ENCODE results near the gene BTNL9.
"Not testable (repeated sequence)": the region's sequence is repeated elsewhere in the genome, so short reads cannot be mapped to it uniquely, and the experiment has no call there.

BTNL9 gene

GRCh38 chr5:181042722-181043121 lies 2.7 kb downstream of the BTNL9 start:
- no peak for DNase-seq (ENCODE audit: low read depth, low spot score)

GRCh38 chr5:181043285-181044092 lies 3.4 kb downstream of the BTNL9 start:
- DNase-seq (ENCODE audit: low read depth, low spot score): no peak

- DNase-seq (ENCODE audit: low read depth, low spot score): no peak
These were observed 4.1 kb downstream of the BTNL9 start for GRCh38 chr5:181044093-181044599.

DNA sequence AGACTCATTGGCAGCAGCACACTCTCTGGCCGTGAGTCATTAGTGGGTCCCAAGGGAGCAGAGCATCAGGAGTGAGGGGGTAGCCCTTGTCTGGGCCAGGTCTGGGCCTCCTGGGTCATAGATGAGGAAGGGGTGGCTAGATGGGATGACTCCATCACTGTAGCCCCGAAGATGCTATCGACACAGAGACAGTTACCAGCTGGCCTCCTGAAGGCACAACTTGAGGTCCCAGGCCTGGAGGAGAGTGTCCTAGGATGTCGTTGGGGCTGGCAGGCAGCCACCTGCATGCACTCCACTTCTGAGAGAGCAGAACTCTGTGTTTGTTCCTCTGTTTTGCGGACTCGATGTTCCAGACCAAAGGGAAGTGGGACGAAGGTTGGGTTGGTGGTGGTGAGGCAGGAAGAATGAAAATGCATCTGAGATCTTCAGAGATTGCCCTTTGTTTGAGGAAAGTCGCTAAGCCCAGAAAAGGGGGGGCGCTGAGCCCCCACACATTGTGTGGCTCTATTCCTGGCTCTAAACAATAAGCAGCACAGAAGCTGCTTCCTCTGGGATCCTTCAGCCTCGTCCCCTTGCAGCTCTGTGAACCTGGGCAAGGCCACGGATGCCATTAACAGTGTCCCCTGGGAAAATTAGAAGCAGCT lies 4.7 kb downstream of the BTNL9 start:
- DNase-seq (ENCODE audit: low read depth, low spot score): no peak

- DNase-seq (ENCODE audit: low read depth, low spot score): no peak
These were observed 5.2 kb downstream of the BTNL9 start for GRCh38 chr5:181045316-181045715.

GRCh38 chr5:181045857-181046256 lies 5.8 kb downstream of the BTNL9 start:
- not testable (repeated sequence) for DNase-seq (ENCODE audit: low read depth, low spot score)

DNA sequence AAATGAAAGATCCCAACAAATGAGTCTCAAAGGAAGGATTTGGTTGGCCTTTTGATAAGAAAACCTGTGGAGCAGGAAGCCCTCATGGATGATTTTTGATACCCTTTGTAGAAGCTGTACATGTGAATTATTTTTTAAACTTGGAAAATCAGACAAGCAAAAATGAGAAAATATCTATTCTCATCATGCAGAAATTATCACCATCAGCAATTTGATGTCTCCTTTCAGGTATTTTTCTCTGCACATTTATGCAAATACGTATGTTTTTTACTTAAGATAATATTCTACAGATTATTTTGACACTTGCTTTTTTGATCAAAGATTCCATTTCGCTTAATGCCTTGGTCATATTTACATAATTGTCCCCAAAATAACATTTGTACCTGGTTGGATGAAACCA lies 7.2 kb downstream of the BTNL9 start:
- no peak for DNase-seq (ENCODE audit: low read depth, low spot score)

DNA sequence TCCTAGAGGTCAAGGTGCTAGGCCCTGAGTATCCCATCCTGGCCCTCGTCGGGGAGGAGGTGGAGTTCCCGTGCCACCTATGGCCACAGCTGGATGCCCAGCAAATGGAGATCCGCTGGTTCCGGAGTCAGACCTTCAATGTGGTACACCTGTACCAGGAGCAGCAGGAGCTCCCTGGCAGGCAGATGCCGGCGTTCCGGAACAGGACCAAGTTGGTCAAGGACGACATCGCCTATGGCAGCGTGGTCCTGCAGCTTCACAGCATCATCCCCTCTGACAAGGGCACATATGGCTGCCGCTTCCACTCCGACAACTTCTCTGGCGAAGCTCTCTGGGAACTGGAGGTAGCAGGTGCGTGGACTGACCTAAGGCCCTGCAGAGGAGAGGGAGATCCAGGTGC lies 7.9 kb downstream of the BTNL9 start:
- DNase-seq (ENCODE audit: low read depth, low spot score): no peak

DNA sequence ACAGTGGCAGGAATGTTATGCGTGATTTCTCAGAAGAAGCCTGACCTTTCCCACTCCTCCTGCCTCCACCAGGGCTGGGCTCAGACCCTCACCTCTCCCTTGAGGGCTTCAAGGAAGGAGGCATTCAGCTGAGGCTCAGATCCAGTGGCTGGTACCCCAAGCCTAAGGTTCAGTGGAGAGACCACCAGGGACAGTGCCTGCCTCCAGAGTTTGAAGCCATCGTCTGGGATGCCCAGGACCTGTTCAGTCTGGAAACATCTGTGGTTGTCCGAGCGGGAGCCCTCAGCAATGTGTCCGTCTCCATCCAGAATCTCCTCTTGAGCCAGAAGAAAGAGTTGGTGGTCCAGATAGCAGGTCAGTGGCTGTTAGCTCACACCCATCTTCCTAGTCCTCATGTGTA lies 9.9 kb downstream of the BTNL9 start:
- no peak for DNase-seq (ENCODE audit: low read depth, low spot score)

DNA sequence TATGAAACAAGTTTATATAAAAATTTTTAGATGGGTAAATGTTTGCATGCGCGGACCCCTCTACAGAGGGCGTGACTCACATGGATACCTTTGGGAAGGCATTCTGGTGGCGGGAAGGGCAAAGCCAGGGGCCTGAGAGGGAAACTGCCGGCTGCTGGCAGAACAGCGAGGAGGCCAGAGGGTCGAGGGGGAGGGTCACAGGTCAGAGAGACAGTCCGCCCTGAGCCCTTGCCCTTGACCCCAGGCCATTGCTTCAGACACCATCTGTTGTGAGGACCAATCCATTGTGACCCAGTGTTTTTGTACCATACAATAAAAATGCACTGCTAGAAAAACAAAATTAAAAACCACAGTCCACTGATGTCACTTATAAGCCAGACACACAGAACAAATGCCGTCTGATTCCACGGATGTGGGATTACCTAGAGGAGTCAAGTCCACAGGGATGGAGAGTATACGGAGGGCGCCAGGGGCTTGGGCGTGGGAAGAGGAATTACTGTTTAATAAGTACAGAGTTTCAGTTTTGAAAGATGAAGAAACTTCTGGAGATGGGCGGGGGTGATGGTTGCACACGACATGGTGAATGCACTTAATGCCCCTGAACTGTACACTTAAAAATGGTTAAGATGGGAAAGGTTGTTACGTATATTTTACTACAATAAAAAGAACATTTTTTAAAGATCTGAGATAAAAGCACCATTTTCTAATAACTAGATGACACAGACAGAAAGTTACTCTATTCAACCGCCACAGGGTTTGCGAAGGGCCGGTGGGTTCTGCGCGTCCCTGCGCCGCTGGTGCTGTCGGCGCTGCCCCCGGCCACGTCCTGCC lies 12.0 kb downstream of the BTNL9 start:
- no peak for DNase-seq (ENCODE audit: low read depth, low spot score)

- DNase-seq (ENCODE audit: low read depth, low spot score): no peak
These were observed 12.8 kb downstream of the BTNL9 start for GRCh38 chr5:181052672-181053487.

DNA sequence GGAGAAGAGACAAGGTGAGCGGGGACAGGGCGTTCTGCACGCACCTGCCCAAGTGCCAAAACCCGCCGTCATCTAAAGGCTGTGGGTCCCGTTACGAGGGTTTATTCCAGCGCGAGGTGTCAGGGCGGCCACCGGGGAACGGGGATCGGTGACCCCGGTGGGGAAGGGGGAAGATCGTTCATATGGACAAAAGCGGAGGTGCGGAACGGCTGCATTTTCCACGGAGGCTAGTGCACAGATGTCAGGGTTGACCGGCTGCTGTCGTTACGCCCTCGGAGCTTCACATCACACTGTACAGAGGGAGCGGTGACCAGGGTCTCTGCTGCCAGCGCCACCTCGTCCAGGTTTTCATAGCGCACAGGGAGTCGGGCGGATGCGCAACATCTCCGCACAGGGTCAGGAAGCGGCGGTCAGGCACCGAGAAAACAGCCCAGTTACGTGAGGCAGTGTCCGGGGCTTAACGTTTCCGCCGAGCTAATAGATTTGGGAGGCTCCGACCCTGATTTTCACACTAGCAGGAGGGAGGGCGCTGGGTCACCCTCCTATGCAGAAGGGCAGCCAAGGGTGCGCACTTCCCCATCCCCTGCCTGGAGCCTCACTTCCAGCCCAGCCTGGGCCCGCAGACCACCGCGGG lies 13.5 kb downstream of the BTNL9 start:
- DNase-seq (ENCODE audit: low read depth, low spot score): no peak

DNA sequence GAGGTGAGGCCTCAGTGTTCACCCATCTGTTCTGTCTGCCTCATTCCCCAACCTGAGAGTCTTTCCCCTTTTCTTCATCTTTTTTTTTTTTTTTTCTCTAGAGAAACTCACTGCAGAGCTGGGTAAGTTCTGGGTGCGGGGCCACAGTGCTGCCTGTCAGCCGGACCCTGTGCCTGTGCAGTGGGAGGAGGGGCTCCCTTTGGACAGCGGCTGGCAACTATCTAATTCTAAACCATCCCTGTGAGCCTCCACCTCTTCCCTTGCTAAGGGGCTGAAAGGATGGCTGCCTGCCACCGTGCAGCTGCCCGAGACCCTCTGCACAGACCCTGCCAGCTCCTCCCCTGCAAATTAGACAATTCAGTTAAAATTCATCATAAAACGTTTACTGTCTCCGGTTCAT lies 14.1 kb downstream of the BTNL9 start:
- DNase-seq (ENCODE audit: low read depth, low spot score): no peak

- no peak for DNase-seq (ENCODE audit: low read depth, low spot score)
These were observed 14.9 kb downstream of the BTNL9 start for GRCh38 chr5:181054871-181055459.

DNA sequence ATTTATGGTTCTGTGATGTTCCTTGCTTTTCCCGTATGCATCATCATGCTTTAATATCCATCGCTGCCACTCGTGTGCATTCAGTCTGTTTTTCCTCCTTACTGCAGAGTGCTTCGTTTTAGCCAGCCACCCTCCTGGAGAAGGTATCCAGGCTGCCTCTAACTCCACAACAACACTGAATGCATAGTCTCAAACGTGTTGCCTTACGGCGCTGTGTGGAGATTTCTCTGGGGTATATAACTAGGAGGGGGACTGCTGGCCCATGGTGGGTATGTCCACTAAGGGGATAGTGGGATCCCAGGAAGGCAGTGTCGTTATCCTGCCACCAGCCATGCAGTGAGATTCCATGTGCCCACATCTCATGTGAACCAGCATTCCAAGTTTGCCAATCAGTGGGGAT lies 16.4 kb downstream of the BTNL9 start:
- DNase-seq (ENCODE audit: low read depth, low spot score): no peak

DNA sequence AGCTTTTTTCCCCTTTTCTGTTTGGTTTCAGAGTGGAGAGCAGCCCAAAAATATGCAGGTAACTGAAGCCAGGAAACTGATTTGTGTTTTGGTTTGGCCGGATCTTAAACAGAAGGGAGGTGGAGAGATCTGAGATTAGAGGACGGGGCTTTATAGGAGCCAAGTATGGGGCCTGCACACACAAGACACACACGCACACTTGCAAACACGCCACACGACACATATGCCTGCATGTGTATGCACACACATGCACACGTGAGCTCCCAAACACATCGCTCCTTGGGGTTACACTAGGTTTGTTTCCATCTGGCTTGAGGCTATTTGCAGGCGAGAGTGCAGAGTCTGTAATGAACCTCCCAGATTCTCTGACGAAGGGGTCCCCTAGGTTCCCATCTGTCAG lies 18.3 kb downstream of the BTNL9 start:
- no peak for DNase-seq (ENCODE audit: low read depth, low spot score)

- DNase-seq (ENCODE audit: low read depth, low spot score): no peak
These were observed 18.8 kb downstream of the BTNL9 start for GRCh38 chr5:181058786-181059296.

DNA sequence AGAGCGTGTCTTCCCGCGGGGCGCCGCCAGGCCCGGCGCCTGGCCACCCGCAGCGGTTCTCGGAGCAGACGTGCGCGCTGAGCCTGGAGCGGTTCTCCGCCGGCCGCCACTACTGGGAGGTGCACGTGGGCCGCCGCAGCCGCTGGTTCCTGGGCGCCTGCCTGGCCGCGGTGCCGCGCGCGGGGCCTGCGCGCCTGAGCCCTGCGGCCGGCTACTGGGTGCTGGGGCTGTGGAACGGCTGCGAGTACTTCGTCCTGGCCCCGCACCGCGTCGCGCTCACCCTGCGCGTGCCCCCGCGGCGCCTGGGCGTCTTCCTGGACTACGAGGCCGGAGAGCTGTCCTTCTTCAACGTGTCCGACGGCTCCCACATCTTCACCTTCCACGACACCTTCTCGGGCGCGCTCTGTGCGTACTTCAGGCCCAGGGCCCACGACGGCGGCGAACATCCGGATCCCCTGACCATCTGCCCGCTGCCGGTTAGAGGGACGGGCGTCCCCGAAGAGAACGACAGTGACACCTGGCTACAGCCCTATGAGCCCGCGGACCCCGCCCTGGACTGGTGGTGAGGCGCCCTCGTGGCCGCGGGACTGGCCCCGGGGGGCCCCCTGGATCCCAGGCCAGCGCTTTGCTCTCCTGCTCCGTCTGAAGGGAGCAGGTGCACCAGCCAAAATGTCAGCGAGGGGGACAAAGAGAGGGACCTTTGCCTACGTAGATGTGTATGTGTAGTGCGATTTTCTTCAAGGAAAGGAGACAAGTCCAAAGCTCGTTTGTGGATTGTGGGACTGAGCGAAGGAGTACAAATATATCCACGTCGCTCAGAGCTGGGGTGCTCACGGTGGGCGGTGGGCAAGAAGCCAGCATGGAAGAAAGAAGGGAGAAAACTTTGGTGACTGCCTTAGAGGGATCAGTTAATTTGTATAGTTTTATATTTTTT lies 19.5 kb downstream of the BTNL9 start:
- no peak for DNase-seq (ENCODE audit: low read depth, low spot score)

DNA sequence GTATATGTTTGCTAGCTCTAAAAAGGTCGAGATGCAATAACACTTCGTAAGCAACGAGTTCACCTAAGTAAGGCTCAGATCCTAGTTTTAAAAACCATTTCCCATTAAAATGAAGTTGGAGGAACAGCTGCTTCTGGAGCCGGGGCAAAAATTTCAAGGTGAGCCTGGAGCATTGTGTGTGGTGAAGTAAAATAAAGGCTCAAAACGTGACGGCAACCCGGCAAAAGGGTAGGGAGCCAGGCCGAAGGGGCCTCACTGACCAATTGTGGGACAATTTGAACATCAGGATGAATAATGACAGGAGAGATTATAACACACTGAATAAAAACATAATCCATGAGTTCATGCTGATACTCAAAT lies 20.1 kb downstream of the BTNL9 start:
- DNase-seq (ENCODE audit: low read depth, low spot score): no peak

All from smooth muscle cell of the brain vasculature (primary cell).